Breast epithelium (tissue), 3 donors: ENCODE data around the gene SF3B4.

Experiments
- CTCF ChIP-seq, 3 donors: fragments of 450-650 bp; IDR thresholded peaks; one replicate each; pipeline ENCODE4 v1.5.1; 2016 to 2017; ENCODE audit warnings: antibody characterized with exemption in 3 of 3, mild to moderate bottlenecking in 3 of 3, moderate library complexity in 3 of 3
- POLR2A ChIP-seq: fragments of 450-650 bp; IDR thresholded peaks from one replicate; pipeline ENCODE4 v1.6.1; 2016; ENCODE audit warnings: antibody characterized with exemption, mild to moderate bottlenecking, moderate library complexity

DNA sequence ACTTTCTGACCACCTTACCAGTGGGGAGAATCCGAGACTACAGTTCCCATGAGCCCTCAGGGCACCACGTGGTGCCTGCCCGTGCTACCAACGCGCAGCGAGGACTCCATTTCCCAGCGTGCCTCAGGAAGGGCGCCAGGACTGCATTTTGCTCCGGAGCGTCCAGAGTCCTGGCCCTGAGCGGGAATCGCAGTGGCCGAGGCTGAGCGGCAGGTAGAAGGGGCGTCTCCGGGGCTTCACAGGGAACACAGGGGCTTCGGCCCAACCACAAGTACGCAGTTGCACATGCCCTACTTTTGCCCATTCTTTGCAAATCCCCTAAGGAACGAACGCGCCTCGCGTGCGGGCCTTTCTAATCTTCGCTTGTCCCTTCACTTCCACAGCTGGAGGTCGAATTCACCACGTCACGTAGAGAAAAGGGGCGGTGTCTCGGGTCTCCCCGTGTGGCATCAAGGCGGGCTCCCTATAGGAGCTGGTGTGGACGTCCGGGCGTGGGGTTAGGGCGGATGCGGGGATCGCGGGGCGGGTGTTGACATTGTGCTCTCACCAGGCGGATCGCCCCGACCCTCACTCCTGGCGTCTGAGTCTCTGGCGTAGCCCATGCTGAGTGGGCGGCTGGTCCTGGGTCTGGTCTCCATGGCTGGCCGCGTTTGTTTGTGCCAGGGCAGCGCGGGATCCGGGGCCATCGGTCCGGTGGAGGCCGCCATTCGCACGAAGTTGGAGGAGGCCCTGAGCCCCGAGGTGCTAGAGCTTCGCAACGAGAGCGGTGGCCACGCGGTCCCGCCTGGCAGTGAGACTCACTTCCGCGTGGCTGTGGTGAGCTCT is 27.9 kb downstream of the SF3B4 start, which contains the start of gene BOLA1:
- TF ChIP-seq CTCF (IDR thresholded peaks at IDR 0.05) (no peak), POLR2A (peak; percentile 77)
